HCT116 (cell line): ENCODE data around the gene HSP90AA1. TPM values are rescaled to one million over a fixed set of nuclear protein-coding genes. Genes with fewer than 3 reads are reported as not detected.

ENCODE experiments used
- ATAC-seq: fragments of 200-7000 bp; cut with Tn5 transposase; 2 replicates; pipeline ENCODE4 v1.9.1; 2020; ENCODE audit warnings: mild to moderate bottlenecking, moderate library complexity
- BruUV-seq: library from RNA; stranded (reverse); fragments of 400-500 nt; replicated peaks from 2 replicates; lab custom pipeline; 2021; lab: Mats Ljungman, UMichigan
- CTCF ChIA-PET: fragments of 300-600 bp; sonication (Branson Sonifier 250); formaldehyde crosslinking; loops from one replicate; lab custom pipeline; 2021; ENCODE audit warnings: antibody characterized with exemption; lab: Charles Lee
- POLR2A ChIA-PET: fragments of 300-600, 350-600 bp; sonication (Branson Sonifier 250); formaldehyde crosslinking; loops from one replicate; lab custom pipeline; 2021; ENCODE audit warnings: antibody characterized with exemption; lab: Charles Lee
- RAD21 ChIA-PET, 2 experiments: fragments of 300-600 bp; sonication (Branson Sonifier 250); formaldehyde crosslinking; loops; one replicate each; lab custom pipeline; 2023; ENCODE audit warnings: low total read pairs in 2 of 2; ENCODE audit not compliant: uncharacterized antibody in 2 of 2, unreplicated experiment in 2 of 2, low non-redundant PET in 1 of 2; lab: Charles Lee
- DNase-seq: peaks from one replicate; pipeline ENCODE4 v3.0.0-alpha.2; 2010; ENCODE audit warnings: low read depth, low spot score
- H2AFZ ChIP-seq: fragments of 200-600 bp; shearing (Covaris generic), sonication (generic); 2 replicates; pipeline ENCODE4 v1.6.1; 2017; ENCODE audit warnings: low read depth, mixed run types, mixed read lengths, antibody characterized with exemption, low read length; ENCODE audit not compliant: poor library complexity, severe bottlenecking
- H3K27ac ChIP-seq: 2 replicates; pipeline ENCODE4 v1.5.1; 2012; ENCODE audit warnings: low read depth, low read length
- H3K27me3 ChIP-seq: fragments of 200-600 bp; sonication (generic); 2 replicates; pipeline ENCODE4 v1.6.1; 2016; ENCODE audit warnings: mixed run types, low read length, mixed read lengths; ENCODE audit not compliant: insufficient read depth
- H3K36me3 ChIP-seq, 2 experiments: fragments of 200-500 bp in 1 of 2; fragments of 200-600 bp in 1 of 2; sonication (Bioruptor generic) in 1 of 2; sonication (generic) in 1 of 2; 2 replicates each; pipeline versions ENCODE4 v1.5.1 to v1.6.1; 2014 to 2016; ENCODE audit warnings: low read length in 2 of 2, inconsistent platforms in 1 of 2, mixed read lengths in 1 of 2, mixed run types in 1 of 2; ENCODE audit not compliant: insufficient read depth in 2 of 2, control insufficient read depth in 1 of 2
- H3K4me1 ChIP-seq, 2 experiments: fragments of 200-600 bp in 1 of 2; sonication (generic) in 1 of 2; 2 replicates each; pipeline versions ENCODE4 v1.5.1 to v1.6.1; 2012 to 2017; ENCODE audit warnings: low read length in 2 of 2, inconsistent platforms in 1 of 2, mild to moderate bottlenecking in 1 of 2, mixed read lengths in 1 of 2, mixed run types in 1 of 2, moderate library complexity in 1 of 2; ENCODE audit not compliant: insufficient read depth in 2 of 2, control insufficient read depth in 1 of 2
- H3K4me2 ChIP-seq: fragments of 200-600 bp; sonication (generic); 2 replicates; pipeline ENCODE4 v1.6.1; 2017; ENCODE audit warnings: mixed run types, low read length, mixed read lengths
- H3K4me3 ChIP-seq, 2 experiments: fragments of 200-600 bp in 1 of 2; sonication (generic) in 1 of 2; replicated peaks in 1 of 2; 2 replicates each; pipeline ENCODE4 v1.5.1; 2011 to 2016; ENCODE audit warnings: low read length in 2 of 2, control low read depth in 1 of 2, low read depth in 1 of 2, mild to moderate bottlenecking in 1 of 2, mixed read lengths in 1 of 2, mixed run types in 1 of 2
- H3K79me2 ChIP-seq: fragments of 200-600 bp; sonication (generic); 2 replicates; pipeline ENCODE4 v1.6.1; 2017; ENCODE audit warnings: mild to moderate bottlenecking, mixed run types, low read length, moderate library complexity, mixed read lengths; ENCODE audit not compliant: insufficient read depth
- H3K9ac ChIP-seq: fragments of 200-600 bp; sonication (generic); 2 replicates; pipeline ENCODE4 v1.6.1; 2016; ENCODE audit warnings: low read length, mixed read lengths
- H3K9me2 ChIP-seq: fragments of 200-600 bp; sonication (generic), shearing (Covaris generic); 2 replicates; pipeline ENCODE4 v1.6.1; 2017; ENCODE audit warnings: mixed run types, mild to moderate bottlenecking, moderate library complexity; ENCODE audit not compliant: insufficient read depth
- H3K9me3 ChIP-seq, 2 experiments: fragments of 200-500 bp in 1 of 2; fragments of 200-600 bp in 1 of 2; sonication (Bioruptor generic) in 1 of 2; sonication (generic) in 1 of 2; 2 replicates each; pipeline ENCODE4 v1.6.1; 2014 to 2017; ENCODE audit warnings: low read length in 2 of 2, mixed read lengths in 2 of 2, inconsistent platforms in 1 of 2, low read depth in 1 of 2, mild to moderate bottlenecking in 1 of 2, mixed run types in 1 of 2, moderate library complexity in 1 of 2; ENCODE audit not compliant: control insufficient read depth in 1 of 2, insufficient read depth in 1 of 2
- H4K20me1 ChIP-seq: fragments of 200-600 bp; sonication (generic), shearing (Covaris generic); 2 replicates; pipeline ENCODE4 v1.6.1; 2017; ENCODE audit warnings: mixed run types, mild to moderate bottlenecking, moderate library complexity; ENCODE audit not compliant: insufficient read depth
- ATF3 ChIP-seq: IDR thresholded peaks from 2 replicates; pipeline ENCODE4 v1.6.1; 2012
- CBX3 ChIP-seq: IDR thresholded peaks from 2 replicates; pipeline ENCODE4 v1.6.1; 2012; ENCODE audit warnings: low read depth
- CEBPB ChIP-seq: IDR thresholded peaks from 2 replicates; pipeline ENCODE4 v1.6.1; 2012; ENCODE audit warnings: low read depth
- CTCF ChIP-seq, 3 experiments: fragments of 200-600 bp in 1 of 3; sonication (generic) in 1 of 3; IDR thresholded peaks in 2 of 3; conservative IDR thresholded peaks in 1 of 3; 2 replicates each; pipeline ENCODE4 v1.5.1; 2012 to 2017; ENCODE audit warnings: low read depth in 2 of 3, low read length in 2 of 3, antibody characterized with exemption in 1 of 3, borderline replicate concordance in 1 of 3, control low read depth in 1 of 3, mild to moderate bottlenecking in 1 of 3, mixed read lengths in 1 of 3, mixed run types in 1 of 3, moderate library complexity in 1 of 3; ENCODE audit not compliant: insufficient read depth in 1 of 3
- EGR1 ChIP-seq: IDR thresholded peaks from 2 replicates; pipeline ENCODE4 v1.6.1; 2012; ENCODE audit warnings: low read depth
- ELF1 ChIP-seq: IDR thresholded peaks from 2 replicates; pipeline ENCODE4 v1.6.1; 2012; ENCODE audit warnings: low read depth, borderline replicate concordance
- EZH2 ChIP-seq: fragments of 200-600 bp; sonication (generic); IDR thresholded peaks from 2 replicates; pipeline ENCODE4 v1.6.1; 2017; ENCODE audit warnings: antibody characterized with exemption, mixed run types
- EZH2phosphoT487 ChIP-seq: fragments of 200-600 bp; IDR thresholded peaks from 2 replicates; pipeline ENCODE4 v1.6.1; 2018; ENCODE audit warnings: antibody characterized with exemption, borderline replicate concordance
- FOSL1 ChIP-seq: IDR thresholded peaks from 2 replicates; pipeline ENCODE4 v1.6.1; 2012; ENCODE audit warnings: low read depth
- JUND ChIP-seq: IDR thresholded peaks from 2 replicates; pipeline ENCODE4 v1.6.1; 2012
- MAX ChIP-seq: IDR thresholded peaks from 2 replicates; pipeline ENCODE4 v1.6.1; 2012
- POLR2A ChIP-seq: IDR thresholded peaks from 2 replicates; pipeline ENCODE4 v1.7.0; 2011; ENCODE audit warnings: borderline replicate concordance; ENCODE audit not compliant: insufficient read depth, insufficient read length; ENCODE audit errors: extremely low read depth
- POLR2AphosphoS5 ChIP-seq: IDR thresholded peaks from 2 replicates; pipeline ENCODE4 v1.6.1; 2011; ENCODE audit warnings: mild to moderate bottlenecking, low read depth, low read length, moderate library complexity
- RAD21 ChIP-seq: IDR thresholded peaks from 2 replicates; pipeline ENCODE4 v1.6.1; 2012; ENCODE audit warnings: low read depth, mild to moderate bottlenecking
- REST ChIP-seq: IDR thresholded peaks from 2 replicates; pipeline ENCODE4 v1.6.1; 2012; ENCODE audit warnings: low read depth
- SIN3A ChIP-seq: IDR thresholded peaks from 2 replicates; pipeline ENCODE4 v1.6.1; 2012; ENCODE audit warnings: low read depth
- SP1 ChIP-seq: IDR thresholded peaks from 2 replicates; pipeline ENCODE4 v1.6.1; 2012; ENCODE audit warnings: low read depth
- TCF7L2 ChIP-seq: IDR thresholded peaks from 2 replicates; pipeline ENCODE4 v1.7.0; 2011; ENCODE audit warnings: borderline replicate concordance, inconsistent platforms; ENCODE audit not compliant: insufficient read depth, insufficient read length; ENCODE audit errors: extremely low read depth
- YY1 ChIP-seq: IDR thresholded peaks from 2 replicates; pipeline ENCODE4 v1.6.1; 2011; ENCODE audit warnings: low read length, low read depth, moderate library complexity, mild to moderate bottlenecking; ENCODE audit not compliant: insufficient replicate concordance; ENCODE audit errors: extremely low read depth
- ZFX ChIP-seq: fragments of 450-650 bp; IDR thresholded peaks from 2 replicates; pipeline ENCODE4 v1.6.1; 2017
- ZNF274 ChIP-seq: fragments of 200-500 bp; sonication (Bioruptor generic); IDR thresholded peaks from 2 replicates; pipeline ENCODE4 v1.6.1; 2014; ENCODE audit warnings: mild to moderate bottlenecking, low read depth, low read length, inconsistent platforms
- intact Hi-C: fragments of 100-400 bp; cut with micrococcal nuclease; formaldehyde crosslinking; loops from 2 replicates; pipeline ENCODE4 v1.10.0; 2022
- total RNA-seq: library from RNA; stranded (reverse); gene quantifications from one replicate; pipeline ENCODE4 v1.2.1, GENCODE V29; 2021; ENCODE audit not compliant: unreplicated experiment

The HSP90AA1 gene
- total RNA-seq, 1 experiment from 2014 or later, result 1,380 TPM

GRCh38 chr14:102077382-102077709 is 9.5 kb downstream of the HSP90AA1 start (continued):
- TF ChIP-seq TCF7L2 (no peak), CEBPB (no peak), ATF3 (no peak), ZFX (no peak), MAX (no peak)

GRCh38 chr14:102075155-102075554 is 11.7 kb downstream of the HSP90AA1 start:
- CTCF ChIA-PET, result no interaction called here
- H3K27me3 ChIP-seq, result no peaks in the 10 kb centered on the region
- BruUV-seq, result no TSS peak
- POLR2A ChIA-PET, result interaction anchor here (1.2 to 1.9 kb wide), 2 partner anchors 10 to 12 kb away, joined by 13 read pairs; no protein-coding TSS in a partner anchor
- H3K4me3 ChIP-seq, result no peak overlapping the region
- peaks cover 6 to 9% of the 10 kb centered on the region in 2 experiments; a peak in 2 of 4 replicates for H3K36me3 ChIP-seq
- H3K9ac ChIP-seq, result no peak overlapping the region
- peaks cover 27 to 33% of the 10 kb centered on the region in 2 experiments for H3K4me1 ChIP-seq
- peaks cover 3% of the 10 kb centered on the region; the same call in 1 of the 2 replicates for H4K20me1 ChIP-seq
- no peak for ATAC-seq
- H3K9me2 ChIP-seq, result no peaks in the 10 kb centered on the region
- DNase-seq, result no peak
- no peak for TF ChIP-seq JUND
- no peak for TF ChIP-seq TCF7L2
- no peak for TF ChIP-seq ELF1
- TF ChIP-seq CBX3, result no peak
- TF ChIP-seq CTCF (IDR thresholded peaks at IDR 0.05 in 2 of 3, conservative IDR thresholded peaks at IDR 0.05 in 1 of 3; ENCODE audit: borderline replicate concordance in 1 of 3, insufficient read depth in 1 of 3, low read depth in 2 of 3, low read length in 2 of 3), result no peak
- no peak for TF ChIP-seq ZNF274
- TF ChIP-seq SIN3A, result no peak
- TF ChIP-seq POLR2AphosphoS5, result no peak
- no peak for TF ChIP-seq FOSL1
- TF ChIP-seq EGR1, result no peak
- TF ChIP-seq SP1, result no peak
- no peak for TF ChIP-seq POLR2A
- no peak for TF ChIP-seq EZH2
- no peak for TF ChIP-seq ATF3
- TF ChIP-seq EZH2phosphoT487, result no peak
- no peak for TF ChIP-seq REST
- no peak for TF ChIP-seq YY1
- no peak for TF ChIP-seq MAX
- no peak for TF ChIP-seq RAD21
- no peak overlapping the region for H3K4me2 ChIP-seq
- no peaks in the 10 kb centered on the region for H3K79me2 ChIP-seq
- H3K27ac ChIP-seq, result no peak overlapping the region
- no peak overlapping the region for H2AFZ ChIP-seq
- intact Hi-C loops, result no loop called here
- RAD21 ChIA-PET, result no interaction called here
- peaks cover 0 to 5% of the 10 kb centered on the region in 2 experiments; a peak in 1 of 4 replicates for H3K9me3 ChIP-seq
